ENCODE measurements around the gene TMEM91. TPM values are rescaled to one million over a fixed set of nuclear protein-coding genes. Genes with fewer than 3 reads are reported as not detected.
A peak's percentile ranks its signal among the peaks of the same experiment; 100 is the strongest.

TMEM91 gene
- total and polyA plus RNA-seq, 2 of the 8 experiments (the other 6 are each of a cell fraction or from before 2014, with no cell fraction given) = 5.3 to 7.4 TPM

DNA sequence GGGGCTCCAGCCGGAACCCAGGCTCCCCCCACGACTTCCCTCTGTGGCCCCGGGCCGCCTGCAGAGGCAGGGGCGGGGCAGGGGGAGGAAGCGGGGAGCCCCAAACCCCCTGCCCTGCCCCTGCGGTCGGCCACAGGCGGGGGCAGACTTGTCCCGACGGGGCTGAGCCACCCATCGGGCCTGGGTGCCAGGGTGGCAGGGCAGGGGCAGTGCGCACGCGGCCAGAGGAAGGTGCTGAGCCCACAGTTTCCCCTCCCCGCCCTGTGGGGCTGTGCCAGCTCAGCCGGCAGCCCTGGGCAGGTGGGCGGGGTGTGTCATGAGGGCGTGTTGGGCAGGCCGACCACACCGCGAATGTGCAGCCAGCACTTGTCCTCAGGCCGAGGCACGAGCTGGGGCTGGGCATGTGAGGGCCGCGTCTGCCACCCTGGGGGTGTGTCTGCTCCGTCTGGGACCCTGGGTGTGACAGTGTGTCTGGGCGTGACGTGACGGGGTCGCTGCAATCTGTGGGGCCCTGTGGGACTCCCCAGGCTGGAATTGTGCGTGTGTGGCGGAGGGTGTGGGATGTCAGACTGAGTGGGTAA lies 48.7 kb upstream of the TMEM91 start:
- 0 out of 7 replicates have a peak overlapping the region, but pooled peaks of 1 of the 4 experiments have one; percentile 1 for H3K9ac ChIP-seq (replicated peaks in 1 of 4; ENCODE audit: extremely low read depth in 1 of 4, low read depth in 3 of 4, low read length in 3 of 4)
- H3K4ac ChIP-seq (replicated peaks; ENCODE audit: insufficient read length, low read depth, low read length) = no peak overlapping the region
- peaks cover 0 to 9% (median 0%) of the 10 kb centered on the region in 4 experiments; a peak in 3 of 7 replicates for H3K27me3 ChIP-seq (replicated peaks in 1 of 4; ENCODE audit: control insufficient read depth in 3 of 4, extremely low read depth in 1 of 4, insufficient read depth in 3 of 4, low read length in 3 of 4)
- H3K56ac ChIP-seq (replicated peaks; ENCODE audit: insufficient read length, low read depth, low read length) = no peak overlapping the region
- peak overlapping the region; percentile 91; the same call in 1 of the 2 replicates for H2AK5ac ChIP-seq (ENCODE audit: low read depth, low read length)
- H4K20me1 ChIP-seq (replicated peaks in 1 of 2; ENCODE audit: control insufficient read depth in 1 of 2, insufficient read depth in 2 of 2, low read length in 2 of 2) = peaks cover 0 to 5% of the 10 kb centered on the region in 2 experiments
- H3K9me3 ChIP-seq (ENCODE audit: insufficient read depth in 2 of 2, low read depth in 1 of 2, low read length in 1 of 2) = no peaks in the 10 kb centered on the region
- POLR2A ChIA-PET (ENCODE audit: partially characterized antibody) = interaction anchor here (1.0 to 12.6 kb wide), 8 partner anchors 14 to 64 kb away, joined by 3 to 137 read pairs (median 4); partner anchors contain the start of genes B9D2, CCDC97 and HNRNPUL1
- H3K79me2 ChIP-seq (ENCODE audit: control insufficient read depth in 1 of 2, insufficient read depth in 2 of 2, low read length in 2 of 2) = no peaks in the 10 kb centered on the region
- H2BK120ac ChIP-seq (replicated peaks; ENCODE audit: low read depth, low read length) = no peak overlapping the region
- peak overlapping the region; percentile 98; the same call in 1 of the 2 replicates for H2BK12ac ChIP-seq (ENCODE audit: low read depth, low read length)
- CTCF ChIA-PET (ENCODE audit: partially characterized antibody) = interaction anchor here (1.0 to 1.6 kb wide), 2 partner anchors 20 to 38 kb away, joined by 3 to 5 read pairs; no protein-coding TSS in a partner anchor
- peak overlapping the region; percentile 57 for H4K5ac ChIP-seq (ENCODE audit: insufficient read length, low read depth, low read length)
- 38% methylated on average over 24 of the region's 33 CpGs; no CpG with 5 or more reads in 1 of the 2 experiments for WGBS, 2 experiments (ENCODE audit: extremely low coverage in 1 of 2, insufficient coverage in 1 of 2, insufficient read length in 1 of 2, insufficient replicate concordance in 2 of 2, low coverage in 1 of 2, low lambda C conversion rate in 2 of 2, missing lambda C conversion rate in 1 of 2)
- no peak overlapping the region for H3K27ac ChIP-seq (ENCODE audit: low read depth, low read length)
- H2BK5ac ChIP-seq (ENCODE audit: low read depth, low read length) = peak overlapping the region; percentile 96
- peak overlapping the region; percentile 91 for H4K91ac ChIP-seq (replicated peaks; ENCODE audit: insufficient read length, low read length)
- H3K4me3 ChIP-seq (ENCODE audit: extremely low read depth in 1 of 4, insufficient read depth in 2 of 4, low read depth in 3 of 4, low read length in 4 of 4) = peak overlapping the region in 3 of 4 experiments; percentile 2 to 54 (median 8); a peak in 4 of 8 replicates
- H3K4me1 ChIP-seq (replicated peaks in 1 of 4; ENCODE audit: control insufficient read depth in 3 of 4, insufficient read depth in 4 of 4, low read length in 3 of 4) = peaks cover 15 to 32% (median 23%) of the 10 kb centered on the region in 4 experiments
- H3K18ac ChIP-seq (ENCODE audit: extremely low read depth, low read length) = peak overlapping the region; percentile 93
- H2BK20ac ChIP-seq (ENCODE audit: low read length) = 0 out of 2 replicates have a peak overlapping the region, but pooled peaks have one; percentile 80
- peak overlapping the region; percentile 100 for H2BK15ac ChIP-seq (ENCODE audit: low read length)
- H4K8ac ChIP-seq (ENCODE audit: extremely low read depth, insufficient read depth, low read length) = no peak overlapping the region; the same call in 1 of the 2 replicates
- peak; percentile 54 for TF ChIP-seq MAX (IDR thresholded peaks at IDR 0.05)
- TF ChIP-seq BACH1 (IDR thresholded peaks at IDR 0.05; ENCODE audit: low read length) = no peak
- H3K4me2 ChIP-seq (ENCODE audit: insufficient read depth in 1 of 2, low read depth in 2 of 2, low read length in 2 of 2) = peak overlapping the region; percentile 61 to 98
- peaks cover 17% of the 10 kb centered on the region for H3K23me2 ChIP-seq (ENCODE audit: low read depth, low read length)
- H3K36me3 ChIP-seq (ENCODE audit: control insufficient read depth in 2 of 4, insufficient read depth in 4 of 4, low read length in 3 of 4) = no peaks in the 10 kb centered on the region; a peak in 3 of 8 replicates
- H3K79me1 ChIP-seq (ENCODE audit: low read depth, low read length) = no peaks in the 10 kb centered on the region
- H2AFZ ChIP-seq (ENCODE audit: low read length) = no peak overlapping the region
- FAIRE-seq (no peak), DNase-seq (ENCODE audit: low read depth in 1 of 2, low spot score in 2 of 2) (peak in 1 of 2 experiments; percentile 71)
- H3K23ac ChIP-seq (ENCODE audit: insufficient read length) = no peak overlapping the region
- H3K14ac ChIP-seq (ENCODE audit: insufficient read length) = no peak overlapping the region

Measured in H1 (cell line).